ENCODE results near the gene SLC22A13. TPM values are rescaled to one million over a fixed set of nuclear protein-coding genes. Genes with fewer than 3 reads are reported as not detected.

SLC22A13 gene
- total RNA-seq, 1 donor from 2014 or later: 0.60 TPM

- Mint-ChIP-seq H3K36me3 (peaks cover 41% of the 10 kb centered on the region), H3K27ac (no peak overlapping the region), H3K9me3 (no peaks in the 10 kb centered on the region), H3K27me3 (no peaks in the 10 kb centered on the region), H3K4me3 (no peak overlapping the region), H3K4me1 (ENCODE audit: unreplicated experiment) (no peaks in the 10 kb centered on the region)
- TF ChIP-seq CTCF (conservative IDR thresholded peaks at IDR 0.05): no peak
- no peak for DNase-seq (ENCODE audit: extremely low spot score, unreplicated experiment)
Measured at GRCh38 chr3:38226273-38226672, 39.3 kb upstream of the SLC22A13 start.

- no peaks in the 10 kb centered on the region for H3K4me1 Mint-ChIP-seq (ENCODE audit: unreplicated experiment)
- no peak for TF ChIP-seq CTCF (conservative IDR thresholded peaks at IDR 0.05)
Measured at GRCh38 chr3:38227989-38228388, 37.6 kb upstream of the SLC22A13 start.

GRCh38 chr3:38229036-38229435, 36.6 kb upstream of the SLC22A13 start:
- H3K4me1 Mint-ChIP-seq (ENCODE audit: unreplicated experiment): no peaks in the 10 kb centered on the region
- TF ChIP-seq CTCF (conservative IDR thresholded peaks at IDR 0.05): no peak
- no peaks in the 10 kb centered on the region for H3K9me3 Mint-ChIP-seq
- H3K27me3 Mint-ChIP-seq: no peaks in the 10 kb centered on the region
- peaks cover 41% of the 10 kb centered on the region for H3K36me3 Mint-ChIP-seq
- no peak for DNase-seq (ENCODE audit: extremely low spot score, unreplicated experiment)
- no peak overlapping the region for H3K4me3 Mint-ChIP-seq
- no peak overlapping the region for H3K27ac Mint-ChIP-seq

More at GRCh38 chr3:38227989-38228388, 37.6 kb upstream of the SLC22A13 start:
- Mint-ChIP-seq H3K27me3 (no peaks in the 10 kb centered on the region), H3K36me3 (peaks cover 38% of the 10 kb centered on the region), H3K9me3 (no peaks in the 10 kb centered on the region), H3K4me3 (no peak overlapping the region), H3K27ac (peak overlapping the region; percentile 15)
- DNase-seq (ENCODE audit: extremely low spot score, unreplicated experiment): no peak

GRCh38 chr3:38232701-38233100, 32.9 kb upstream of the SLC22A13 start:
- Mint-ChIP-seq H3K4me3 (no peak overlapping the region), H3K4me1 (ENCODE audit: unreplicated experiment) (peaks cover 8% of the 10 kb centered on the region), H3K27ac (no peak overlapping the region), H3K36me3 (peaks cover 55% of the 10 kb centered on the region), H3K27me3 (no peaks in the 10 kb centered on the region), H3K9me3 (peaks cover 7% of the 10 kb centered on the region)
- no peak for TF ChIP-seq CTCF (conservative IDR thresholded peaks at IDR 0.05)
- DNase-seq (ENCODE audit: extremely low spot score, unreplicated experiment): no peak

GRCh38 chr3:38235466-38235865, 30.1 kb upstream of the SLC22A13 start:
- Mint-ChIP-seq H3K9me3 (peaks cover 13% of the 10 kb centered on the region), H3K4me1 (ENCODE audit: unreplicated experiment) (peaks cover 8% of the 10 kb centered on the region), H3K4me3 (peak overlapping the region; percentile 17), H3K36me3 (peaks cover 69% of the 10 kb centered on the region), H3K27me3 (no peaks in the 10 kb centered on the region), H3K27ac (peak overlapping the region; percentile 77)
- TF ChIP-seq CTCF (conservative IDR thresholded peaks at IDR 0.05): no peak
- DNase-seq (ENCODE audit: extremely low spot score, unreplicated experiment): no peak

Measured in type B pancreatic cell (in vitro differentiated cells).